TTC549 (cell line): ENCODE results near the gene NHERF1.

Experiments used
- FAIRE-seq: peaks from 2 replicates; lab custom pipeline; 2012; peaks lifted over from hg19 to GRCh38; lab: Jason Lieb, UNC

Gene NHERF1

GRCh38 chr17:74749279-74750038, 1.0 kb downstream of the NHERF1 start:
- no peak for FAIRE-seq

GRCh38 chr17:74750039-74750326, 1.6 kb downstream of the NHERF1 start:
- FAIRE-seq = no peak

GRCh38 chr17:74750327-74751069, 2.1 kb downstream of the NHERF1 start:
- no peak for FAIRE-seq

- no peak for FAIRE-seq
Observed at GRCh38 chr17:74752415-74752814, 4.0 kb downstream of the NHERF1 start.

GRCh38 chr17:74752822-74753401, 4.5 kb downstream of the NHERF1 start:
- no peak for FAIRE-seq

- no peak for FAIRE-seq
Observed at GRCh38 chr17:74754832-74755231, 6.4 kb downstream of the NHERF1 start.

- FAIRE-seq = no peak
Observed at GRCh38 chr17:74755533-74755932, 7.1 kb downstream of the NHERF1 start.

- no peak for FAIRE-seq
Observed at GRCh38 chr17:74756891-74757290, 8.5 kb downstream of the NHERF1 start.

- no peak for FAIRE-seq
Observed at GRCh38 chr17:74757502-74757901, 9.1 kb downstream of the NHERF1 start.

- no peak for FAIRE-seq
Observed at GRCh38 chr17:74757931-74758847, 9.8 kb downstream of the NHERF1 start.

GRCh38 chr17:74758848-74759168, 10.4 kb downstream of the NHERF1 start:
- FAIRE-seq = no peak

- FAIRE-seq = no peak
Observed at GRCh38 chr17:74759243-74759801, 10.9 kb downstream of the NHERF1 start.

GRCh38 chr17:74759941-74760340, 11.5 kb downstream of the NHERF1 start:
- FAIRE-seq = no peak

- FAIRE-seq = no peak
Observed at GRCh38 chr17:74760404-74761105, 12.1 kb downstream of the NHERF1 start.

GRCh38 chr17:74761419-74761818, 13.0 kb downstream of the NHERF1 start:
- no peak for FAIRE-seq

GRCh38 chr17:74761931-74762330, 13.5 kb downstream of the NHERF1 start:
- FAIRE-seq = no peak

GRCh38 chr17:74763565-74764387, 15.3 kb downstream of the NHERF1 start:
- FAIRE-seq = no peak

- FAIRE-seq = no peak
Observed at GRCh38 chr17:74764751-74765286, 16.4 kb downstream of the NHERF1 start.

- no peak for FAIRE-seq
Observed at GRCh38 chr17:74766413-74766812, 18.0 kb downstream of the NHERF1 start.

GRCh38 chr17:74767111-74767516, 18.7 kb downstream of the NHERF1 start:
- FAIRE-seq = no peak
